K562 (cell line): ENCODE data around the gene ADCY5. TPM values are rescaled to one million over a fixed set of nuclear protein-coding genes. Genes with fewer than 3 reads are reported as not detected.

Experiments used
- ATAC-seq: fragments of 200-7000 bp; cut with Tn5 transposase; 3 replicates; pipeline ENCODE4 v1.9.1; 2020; ENCODE audit warnings: moderate library complexity
- BruUV-seq: library from RNA; stranded (reverse); fragments of 400-500 nt; replicated peaks from 2 replicates; lab custom pipeline; 2021; lab: Mats Ljungman, UMichigan
- CTCF ChIA-PET: fragments of 300-600 bp; formaldehyde crosslinking; extraction: SDS; loops from one replicate; lab custom pipeline; 2021; ENCODE audit warnings: low intra/inter-chr PET ratio; lab: Yijun Ruan, JAX
- POLR2A ChIA-PET: fragments of 300-600, 350-650 bp; sonication (Branson Sonifier 250); formaldehyde crosslinking; extraction: SDS; loops from one replicate; lab custom pipeline; 2021; ENCODE audit warnings: antibody characterized with exemption, inconsistent platforms; lab: Yijun Ruan, JAX
- DNase-seq, 4 experiments: peaks; one replicate each; pipeline versions ENCODE4 v3.0.0 to v3.0.0-alpha.2; 2011 to 2018; ENCODE audit warnings: low spot score in 3 of 4, mixed read lengths in 3 of 4; ENCODE audit errors: extremely low read depth in 1 of 4
- FAIRE-seq: peaks from 2 replicates; lab custom pipeline; 2011; peaks lifted over from hg19 to GRCh38; lab: Jason Lieb, UNC
- H2AFZ ChIP-seq: 2 replicates; pipeline ENCODE4 v1.6.0; 2011; ENCODE audit warnings: low read depth, low read length, control low read depth, inconsistent platforms
- H3K27ac ChIP-seq: fragments of 200-600 bp; 3 replicates; pipeline ENCODE4 v1.8.0; 2011; ENCODE audit warnings: low read depth, mild to moderate bottlenecking, control low read depth, inconsistent platforms, low read length, moderate library complexity, mixed read lengths; ENCODE audit errors: extremely low read depth
- H3K27me3 ChIP-seq, 2 experiments: fragments of 300-600 bp in 1 of 2; 2 replicates in 1 of 2; 3 replicates in 1 of 2; pipeline versions ENCODE4 v1.6.0 to v1.8.0; 2011; ENCODE audit warnings: inconsistent platforms in 2 of 2, low read length in 2 of 2, mild to moderate bottlenecking in 1 of 2, mixed read lengths in 1 of 2, moderate library complexity in 1 of 2; ENCODE audit not compliant: control insufficient read depth in 2 of 2, insufficient read depth in 2 of 2
- H3K36me3 ChIP-seq: fragments of 300-600 bp; 3 replicates; pipeline ENCODE4 v1.8.0; 2011; ENCODE audit warnings: mild to moderate bottlenecking, low read length, inconsistent platforms; ENCODE audit not compliant: control insufficient read depth, insufficient read depth
- H3K4me1 ChIP-seq, 2 experiments: fragments of 200-600 bp in 1 of 2; replicated peaks in 1 of 2; 2 replicates in 1 of 2; 3 replicates in 1 of 2; pipeline versions ENCODE4 v1.5.1 to v1.8.0; 2011; ENCODE audit warnings: inconsistent platforms in 2 of 2, low read length in 2 of 2, mild to moderate bottlenecking in 1 of 2, mixed read lengths in 1 of 2, moderate library complexity in 1 of 2; ENCODE audit not compliant: control insufficient read depth in 2 of 2, insufficient read depth in 2 of 2
- H3K4me2 ChIP-seq: 2 replicates; pipeline ENCODE4 v1.6.1; 2011; ENCODE audit warnings: low read length, control low read depth, inconsistent platforms, mixed read lengths; ENCODE audit not compliant: insufficient read depth
- H3K4me3 ChIP-seq: fragments of 200-600 bp; sonication (generic), shearing (Covaris generic); 2 replicates; pipeline ENCODE4 v1.5.1; 2016; ENCODE audit warnings: control low read depth, inconsistent platforms
- H3K79me2 ChIP-seq: fragments of 200-600 bp; 3 replicates; pipeline ENCODE4 v1.8.0; 2011; ENCODE audit warnings: low read length, inconsistent platforms; ENCODE audit not compliant: control insufficient read depth, insufficient read depth
- H3K9ac ChIP-seq, 2 experiments: 2 replicates each; pipeline versions ENCODE4 v1.6.0 to v1.6.1; 2011; ENCODE audit warnings: low read depth in 2 of 2, low read length in 2 of 2, control low read depth in 1 of 2, inconsistent platforms in 1 of 2, mild to moderate bottlenecking in 1 of 2, mixed read lengths in 1 of 2; ENCODE audit not compliant: insufficient read depth in 1 of 2
- H3K9me1 ChIP-seq: one replicate; pipeline ENCODE4 v1.6.0; 2011; ENCODE audit warnings: inconsistent platforms, mild to moderate bottlenecking, low read length, moderate library complexity; ENCODE audit not compliant: control insufficient read depth, insufficient read depth
- H3K9me3 ChIP-seq: replicated peaks from 2 replicates; pipeline ENCODE4 v1.5.1; 2011; ENCODE audit warnings: low read depth, low read length, inconsistent platforms; ENCODE audit not compliant: control insufficient read depth, insufficient read depth
- H4K20me1 ChIP-seq: replicated peaks from 2 replicates; pipeline ENCODE4 v1.6.1; 2011; ENCODE audit warnings: low read length, inconsistent platforms, mixed read lengths; ENCODE audit not compliant: control insufficient read depth, insufficient read depth
- CHD7 ChIP-seq: fragments of 200-600 bp; sonication (generic); IDR thresholded peaks from one replicate; pipeline ENCODE4 v1.6.1; 2012; ENCODE audit warnings: mild to moderate bottlenecking, low read depth, low read length, inconsistent platforms
- E2F5 ChIP-seq: sonication (generic); formaldehyde crosslinking; IDR thresholded peaks from 2 replicates; pipeline ENCODE4 v1.8.0; 2022; ENCODE audit warnings: mild to moderate bottlenecking, missing genetic modification reagents
- HDAC3 ChIP-seq: fragments of 450-650 bp; IDR thresholded peaks from 2 replicates; pipeline ENCODE4 v1.6.1; 2018; ENCODE audit warnings: borderline replicate concordance, mild to moderate bottlenecking, moderate library complexity; ENCODE audit not compliant: partially characterized antibody
- PHF21A ChIP-seq: fragments of 450-650 bp; IDR thresholded peaks from 2 replicates; pipeline ENCODE4 v1.6.1; 2017; ENCODE audit warnings: low read depth, borderline replicate concordance
- ZNF518B ChIP-seq: fragments of 250-450 bp; sonication (Bioruptor Pico); IDR thresholded peaks from 2 replicates; pipeline ENCODE4 v1.5.0; 2021; ENCODE audit warnings: mild to moderate bottlenecking, moderate library complexity
- WGBS: fragments of 100-300 bp; shearing (Covaris generic); methylation state at CpG from one replicate; pipeline ENCODE4 v1.1.6; 2016; ENCODE audit warnings: low coverage, mixed read lengths; ENCODE audit not compliant: insufficient coverage; ENCODE audit errors: missing lambda C conversion rate; 5-methylcytosine and 5-hydroxymethylcytosine counted together
- in situ Hi-C: fragments of 300-500 bp; cut with MboI; formaldehyde crosslinking; loops from 4 replicates; pipeline ENCODE4 v1.15.0; 2018; ENCODE audit warnings: inconsistent platforms, mixed read lengths
- intact Hi-C: fragments of 100-400 bp; cut with micrococcal nuclease; formaldehyde crosslinking; loops from 2 replicates; pipeline ENCODE4 v1.14.2; 2022
- polyA plus RNA-seq, 8 experiments: library from polyadenylated mRNA; depleted of rRNA in 4 of 8; stranded (reverse) in 5 of 8; unstranded in 3 of 8; fragments of >200 nt; fragmentation: Nextera tagmentation in 2 of 8; fragmentation: Illumina TruSeq in 1 of 8; extraction: Ambion mirVana in 2 of 8; extraction: Trizol in 1 of 8; gene quantifications; 2 replicates each; pipeline versions ENCODE4 v1.2.1 to v1.2.3, GENCODE V29; 2011 to 2014; ENCODE audit warnings: inconsistent platforms in 1 of 8, missing spikeins in 1 of 8
- total RNA-seq, 7 experiments: library from RNA; depleted of rRNA in 6 of 7; stranded (reverse); fragments of >200 nt in 6 of 7; fragmentation: Illumina TruSeq in 2 of 7; extraction: Trizol in 2 of 7; gene quantifications; 2 replicates each; pipeline versions ENCODE4 v1.2.1 to v1.2.3, GENCODE V29; 2011 to 2021; ENCODE audit warnings: low replicate concordance in 1 of 7

The ADCY5 gene
- total and polyA plus RNA-seq, 9 of the 15 experiments (the other 6 are each of a cell fraction or from before 2014, with no cell fraction given): under 0.01 TPM; not detected in 8

- ChIA-PET CTCF (no interaction called here), POLR2A (no interaction called here)
- no peak for ATAC-seq
- Histone ChIP-seq H3K27me3 (peaks cover 0 to 14% of the 10 kb centered on the region in 2 experiments; a peak in 3 of 5 replicates), H3K9ac (no peak overlapping the region), H3K9me1 (no peaks in the 10 kb centered on the region), H4K20me1 (peaks cover 9% of the 10 kb centered on the region; the same call in 1 of the 2 replicates), H3K9me3 (no peaks in the 10 kb centered on the region), H3K4me3 (no peak overlapping the region), H3K79me2 (no peaks in the 10 kb centered on the region), H3K27ac (no peak overlapping the region), H2AFZ (no peak overlapping the region), H3K4me1 (no peaks in the 10 kb centered on the region), H3K4me2 (no peak overlapping the region), H3K36me3 (no peaks in the 10 kb centered on the region)
- no peak for DNase-seq
- WGBS: 16% methylated on average over 7 of the region's 9 CpGs
- intact Hi-C loops (no loop called here), in situ Hi-C loops (no loop called here)
- BruUV-seq: no TSS peak
- no peak for FAIRE-seq
- TF ChIP-seq ZNF518B (no peak), PHF21A (no peak), CHD7 (no peak), E2F5 (no peak), HDAC3 (no peak)
These were observed 165.8 kb downstream of the ADCY5 start for GRCh38 chr3:123283074-123283473.
